WTC11 (cell line): Measurements from ENCODE around the gene CXXC1.

Experiments used
- AFF4 ChIP-seq: sonication (generic); formaldehyde crosslinking; IDR thresholded peaks from 2 replicates; pipeline ENCODE4 v1.8.1; 2023; ENCODE audit warnings: mild to moderate bottlenecking, missing genetic modification reagents, borderline replicate concordance
- CREM ChIP-seq: sonication (generic); formaldehyde crosslinking; IDR thresholded peaks from 2 replicates; pipeline ENCODE4 v1.8.1; 2022; ENCODE audit warnings: mild to moderate bottlenecking, missing genetic modification reagents, moderate library complexity
- CTCF ChIP-seq: fragments of 200-600 bp; IDR thresholded peaks from 2 replicates; pipeline ENCODE4 v1.8.0; 2022; ENCODE audit warnings: antibody characterized with exemption
- E2F5 ChIP-seq: sonication (generic); formaldehyde crosslinking; IDR thresholded peaks from 2 replicates; pipeline ENCODE4 v1.8.1; 2022; ENCODE audit warnings: mild to moderate bottlenecking, moderate library complexity, missing genetic modification reagents
- JUN ChIP-seq: sonication (generic); formaldehyde crosslinking; IDR thresholded peaks from 2 replicates; pipeline ENCODE4 v1.8.0; 2023; ENCODE audit warnings: mild to moderate bottlenecking, missing genetic modification reagents

GRCh38 chr18:50331691-50332090 is 44.2 kb upstream of the CXXC1 start:
- TF ChIP-seq CREM (CRISPR knock-in tag) (no peak), E2F5 (CRISPR knock-in tag) (no peak), CTCF (no peak), JUN (no peak), AFF4 (CRISPR knock-in tag) (no peak)
